Skeletal muscle satellite cell (primary cell): Measurements from ENCODE around the gene UBE3B.
A peak's percentile ranks its signal among the peaks of the same experiment; 100 is the strongest.

Experiments
- H3K27me3 ChIP-seq: 2 replicates; pipeline ENCODE4 v1.7.0; 2013; ENCODE audit warnings: low read length; ENCODE audit not compliant: control insufficient read depth, insufficient read depth
- H3K36me3 ChIP-seq: 2 replicates; pipeline ENCODE4 v1.7.0; 2013; ENCODE audit warnings: mild to moderate bottlenecking, control low read depth, low read length; ENCODE audit not compliant: insufficient read depth
- H3K4me1 ChIP-seq: 2 replicates; pipeline ENCODE4 v1.7.0; 2013; ENCODE audit warnings: low read length; ENCODE audit not compliant: control insufficient read depth, insufficient read depth
- H3K4me2 ChIP-seq: 2 replicates; pipeline ENCODE4 v1.7.0; 2013; ENCODE audit warnings: mild to moderate bottlenecking, low read length
- H3K4me3 ChIP-seq: 2 replicates; pipeline ENCODE4 v1.7.0; 2013; ENCODE audit warnings: low read length
- H3K9ac ChIP-seq: 2 replicates; pipeline ENCODE4 v1.7.0; 2013; ENCODE audit warnings: mild to moderate bottlenecking, low read depth, low read length, moderate library complexity
- H3K9me3 ChIP-seq: replicated peaks from 2 replicates; pipeline ENCODE4 v1.7.0; 2013; ENCODE audit warnings: mild to moderate bottlenecking, control low read depth, low read length

The UBE3B gene

GRCh38 chr12:109477963-109478315 lies 505 bp downstream of the UBE3B start:
- Histone ChIP-seq H3K4me2 (peak overlapping the region; percentile 84), H3K9ac (peak overlapping the region; percentile 96), H3K9me3 (no peaks in the 10 kb centered on the region), H3K4me3 (peak overlapping the region; percentile 92), H3K36me3 (peaks cover 10% of the 10 kb centered on the region), H3K4me1 (peaks cover 23% of the 10 kb centered on the region), H3K27me3 (no peaks in the 10 kb centered on the region)

DNA sequence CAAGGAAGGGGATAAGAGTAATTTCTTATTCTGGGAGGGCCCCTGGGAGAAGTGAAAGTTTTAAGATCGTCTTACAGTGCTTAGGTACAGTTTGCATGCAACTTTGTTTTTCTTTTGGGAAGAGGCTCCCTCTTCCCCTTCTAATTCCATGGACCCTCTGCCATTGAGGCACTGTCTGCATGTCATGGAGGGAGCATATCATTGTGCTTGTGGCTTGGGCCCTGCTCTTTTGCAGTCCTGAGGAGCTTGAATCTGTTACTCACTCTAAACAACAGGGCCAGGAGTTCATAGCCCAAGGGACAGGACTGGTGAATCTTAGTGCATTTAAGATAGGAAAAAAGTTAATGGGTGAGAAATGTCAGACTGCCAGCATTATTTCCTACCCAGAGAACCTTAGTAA lies 2.3 kb downstream of the UBE3B start:
- peaks cover 14% of the 10 kb centered on the region for H3K36me3 ChIP-seq
- H3K27me3 ChIP-seq, result no peaks in the 10 kb centered on the region
- H3K4me1 ChIP-seq, result peaks cover 21% of the 10 kb centered on the region
- H3K9ac ChIP-seq, result no peak overlapping the region
- no peak overlapping the region for H3K4me2 ChIP-seq
- no peak overlapping the region for H3K4me3 ChIP-seq
- no peaks in the 10 kb centered on the region for H3K9me3 ChIP-seq

- Histone ChIP-seq H3K36me3 (peaks cover 20% of the 10 kb centered on the region), H3K27me3 (no peaks in the 10 kb centered on the region), H3K4me3 (no peak overlapping the region), H3K9ac (no peak overlapping the region), H3K4me1 (peaks cover 15% of the 10 kb centered on the region), H3K9me3 (no peaks in the 10 kb centered on the region), H3K4me2 (no peak overlapping the region)
Observed at GRCh38 chr12:109480356-109480755, 2.9 kb downstream of the UBE3B start.

DNA sequence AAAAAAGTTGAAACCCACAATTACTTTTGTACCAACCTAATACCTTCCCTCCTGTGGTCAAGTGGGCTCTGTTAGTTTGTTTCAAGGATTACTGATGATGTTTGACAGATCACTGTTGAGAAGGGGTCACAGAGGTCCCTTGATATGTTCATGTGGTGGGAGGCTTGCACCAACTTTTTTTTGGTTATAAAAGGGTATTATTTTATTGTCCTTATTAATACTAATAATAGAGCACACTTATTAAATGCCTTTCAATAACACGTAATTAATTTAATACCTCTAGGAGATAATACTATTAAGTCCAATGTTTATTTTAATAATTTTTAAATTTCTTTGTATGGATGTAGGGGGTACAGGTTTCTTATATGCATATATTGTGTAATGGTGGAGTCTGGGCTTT lies 4.4 kb downstream of the UBE3B start:
- Histone ChIP-seq H3K27me3 (no peaks in the 10 kb centered on the region), H3K9ac (no peak overlapping the region), H3K4me2 (no peak overlapping the region), H3K9me3 (no peaks in the 10 kb centered on the region), H3K36me3 (peaks cover 33% of the 10 kb centered on the region), H3K4me3 (no peak overlapping the region), H3K4me1 (peaks cover 5% of the 10 kb centered on the region)

DNA sequence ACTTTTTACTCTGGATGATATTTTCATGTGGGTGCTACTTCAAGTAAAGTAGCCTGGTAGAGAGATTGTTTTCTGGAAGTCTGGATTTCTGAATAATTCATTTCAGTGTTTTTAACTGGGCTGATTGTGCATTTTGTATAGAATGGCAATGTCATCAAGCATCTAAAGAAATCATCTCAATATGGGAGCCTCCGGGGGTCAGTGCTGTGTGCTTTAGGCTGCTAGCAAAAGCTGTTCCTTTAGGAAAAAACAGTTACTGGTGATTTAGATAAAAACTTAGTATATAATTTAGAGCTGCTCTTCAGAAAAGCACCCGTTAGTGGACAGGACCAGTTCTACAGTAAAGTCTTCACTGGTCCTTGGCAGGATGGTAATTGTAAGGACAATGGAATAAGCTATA lies 5.1 kb downstream of the UBE3B start:
- peaks cover 5% of the 10 kb centered on the region for H3K4me1 ChIP-seq
- H3K36me3 ChIP-seq, result peaks cover 37% of the 10 kb centered on the region
- no peak overlapping the region for H3K9ac ChIP-seq
- no peak overlapping the region for H3K4me3 ChIP-seq
- H3K9me3 ChIP-seq, result no peaks in the 10 kb centered on the region
- H3K4me2 ChIP-seq, result no peak overlapping the region
- no peaks in the 10 kb centered on the region for H3K27me3 ChIP-seq

- no peaks in the 10 kb centered on the region for H3K27me3 ChIP-seq
- H3K9ac ChIP-seq, result no peak overlapping the region
- H3K9me3 ChIP-seq, result no peaks in the 10 kb centered on the region
- peaks cover 41% of the 10 kb centered on the region for H3K36me3 ChIP-seq
- no peak overlapping the region for H3K4me3 ChIP-seq
- H3K4me1 ChIP-seq, result peaks cover 5% of the 10 kb centered on the region
- no peak overlapping the region for H3K4me2 ChIP-seq
Observed at GRCh38 chr12:109482894-109483293, 5.5 kb downstream of the UBE3B start.

- no peak overlapping the region for H3K4me3 ChIP-seq
- peaks cover 5% of the 10 kb centered on the region for H3K4me1 ChIP-seq
- H3K4me2 ChIP-seq, result no peak overlapping the region
- H3K27me3 ChIP-seq, result no peaks in the 10 kb centered on the region
- H3K9me3 ChIP-seq, result no peaks in the 10 kb centered on the region
- H3K36me3 ChIP-seq, result peaks cover 46% of the 10 kb centered on the region
- no peak overlapping the region for H3K9ac ChIP-seq
Observed at GRCh38 chr12:109483346-109483745, 5.9 kb downstream of the UBE3B start.

GRCh38 chr12:109485201-109485600 lies 7.8 kb downstream of the UBE3B start:
- Histone ChIP-seq H3K27me3 (no peaks in the 10 kb centered on the region), H3K9ac (no peak overlapping the region), H3K4me2 (no peak overlapping the region), H3K4me3 (no peak overlapping the region), H3K4me1 (no peaks in the 10 kb centered on the region), H3K9me3 (no peaks in the 10 kb centered on the region), H3K36me3 (peaks cover 65% of the 10 kb centered on the region)

- Histone ChIP-seq H3K27me3 (no peaks in the 10 kb centered on the region), H3K4me2 (no peak overlapping the region), H3K9ac (no peak overlapping the region), H3K4me3 (no peak overlapping the region), H3K4me1 (no peaks in the 10 kb centered on the region), H3K9me3 (no peaks in the 10 kb centered on the region), H3K36me3 (peaks cover 85% of the 10 kb centered on the region)
Observed at GRCh38 chr12:109487181-109488050, 10.0 kb downstream of the UBE3B start.

GRCh38 chr12:109488051-109488665 lies 10.7 kb downstream of the UBE3B start:
- H3K4me2 ChIP-seq, result no peak overlapping the region
- no peaks in the 10 kb centered on the region for H3K9me3 ChIP-seq
- peaks cover 89% of the 10 kb centered on the region for H3K36me3 ChIP-seq
- no peak overlapping the region for H3K9ac ChIP-seq
- H3K4me3 ChIP-seq, result no peak overlapping the region
- no peaks in the 10 kb centered on the region for H3K27me3 ChIP-seq
- no peaks in the 10 kb centered on the region for H3K4me1 ChIP-seq

GRCh38 chr12:109489016-109489954 lies 11.9 kb downstream of the UBE3B start:
- no peaks in the 10 kb centered on the region for H3K9me3 ChIP-seq
- no peak overlapping the region for H3K4me2 ChIP-seq
- peaks cover 83% of the 10 kb centered on the region for H3K36me3 ChIP-seq
- no peaks in the 10 kb centered on the region for H3K27me3 ChIP-seq
- H3K4me3 ChIP-seq, result no peak overlapping the region
- H3K4me1 ChIP-seq, result no peaks in the 10 kb centered on the region
- no peak overlapping the region for H3K9ac ChIP-seq
